DOHH2 (cell line): Measurements from ENCODE around the gene CABP4.
"Not testable (repeated sequence)": the region's sequence is repeated elsewhere in the genome, so short reads cannot be mapped to it uniquely, and the experiment has no call there.

Experiments
- CTCF ChIP-seq: fragments of 200-600 bp; sonication (generic); IDR thresholded peaks from one replicate; pipeline ENCODE4 v1.5.1; 2014; ENCODE audit warnings: antibody characterized with exemption, mild to moderate bottlenecking, low read depth, low read length; ENCODE audit not compliant: poor library complexity, severe bottlenecking
- EZH2phosphoT487 ChIP-seq: fragments of 200-600 bp; sonication (generic); IDR thresholded peaks from 2 replicates; pipeline ENCODE4 v1.6.1; 2017; ENCODE audit warnings: borderline replicate concordance, mild to moderate bottlenecking, antibody characterized with exemption, low read length, moderate library complexity, mixed read lengths

GRCh38 chr11:67485873-67486361 is 30.8 kb downstream of the CABP4 start:
- TF ChIP-seq CTCF, EZH2phosphoT487: not testable (repeated sequence)
